HepG2 (cell line): ENCODE data around the gene SCN9A. TPM values are rescaled to one million over a fixed set of nuclear protein-coding genes. Genes with fewer than 3 reads are reported as not detected.

Experiments
- GPN1 ChIP-seq: sonication (generic); formaldehyde crosslinking; IDR thresholded peaks from 2 replicates; pipeline ENCODE4 v1.5.1; 2020; ENCODE audit warnings: missing genetic modification reagents, borderline replicate concordance
- KDM5A ChIP-seq: fragments of 200-600 bp; sonication (generic); IDR thresholded peaks from 2 replicates; pipeline ENCODE4 v1.7.0; 2018; ENCODE audit warnings: antibody characterized with exemption, mild to moderate bottlenecking, low read length, borderline replicate concordance
- LCORL ChIP-seq, 2 experiments: fragments of 450-650 bp in 1 of 2; sonication (generic) in 1 of 2; formaldehyde crosslinking in 1 of 2; IDR thresholded peaks; 2 replicates each; pipeline versions ENCODE4 v1.5.0 to v1.6.1; 2017 to 2020; ENCODE audit warnings: antibody characterized with exemption in 1 of 2, missing genetic modification reagents in 1 of 2
- MLLT10 ChIP-seq: sonication (generic); formaldehyde crosslinking; IDR thresholded peaks from 2 replicates; pipeline ENCODE4 v1.4.0; 2020; ENCODE audit warnings: missing genetic modification reagents
- MTA3 ChIP-seq: sonication (generic); formaldehyde crosslinking; IDR thresholded peaks from 2 replicates; pipeline ENCODE4 v1.4.0; 2020; ENCODE audit warnings: missing genetic modification reagents
- MTF1 ChIP-seq: sonication (generic); formaldehyde crosslinking; IDR thresholded peaks from 2 replicates; pipeline ENCODE4 v1.5.0; 2020; ENCODE audit warnings: missing genetic modification reagents
- MTF2 ChIP-seq: sonication (generic); formaldehyde crosslinking; IDR thresholded peaks from 2 replicates; pipeline ENCODE4 v1.5.0; 2020; ENCODE audit warnings: missing genetic modification reagents, borderline replicate concordance
- MXI1 ChIP-seq: IDR thresholded peaks from 3 replicates; pipeline ENCODE4 v1.6.1; 2012; ENCODE audit warnings: low read depth, low read length, inconsistent platforms, borderline replicate concordance
- NCOA2 ChIP-seq: sonication (generic); formaldehyde crosslinking; IDR thresholded peaks from 2 replicates; pipeline ENCODE4 v1.8.0; 2022; ENCODE audit warnings: inconsistent platforms
- NCOA5 ChIP-seq: sonication (generic); formaldehyde crosslinking; IDR thresholded peaks from 2 replicates; pipeline ENCODE4 v1.4.0; 2020; ENCODE audit warnings: missing genetic modification reagents
- NFYC ChIP-seq: IDR thresholded peaks from 2 replicates; pipeline ENCODE4 v1.6.1; 2016; ENCODE audit warnings: missing genetic modification reagents, missing compliant biosample characterization
- NR2C2 ChIP-seq: sonication (generic); formaldehyde crosslinking; IDR thresholded peaks from 2 replicates; pipeline ENCODE4 v1.4.0; 2020; ENCODE audit warnings: missing genetic modification reagents, mild to moderate bottlenecking, moderate library complexity, borderline replicate concordance
- NR2F2 ChIP-seq: IDR thresholded peaks from 2 replicates; pipeline ENCODE4 v1.6.1; 2012; ENCODE audit warnings: low read depth, inconsistent platforms, borderline replicate concordance
- NR2F6 ChIP-seq, 2 experiments: IDR thresholded peaks; 2 replicates each; pipeline ENCODE4 v1.6.1; 2016; ENCODE audit warnings: antibody characterized with exemption in 1 of 2, mild to moderate bottlenecking in 1 of 2
- POLR2AphosphoS2 ChIP-seq: IDR thresholded peaks from 2 replicates; pipeline ENCODE4 v1.6.1; 2011; ENCODE audit warnings: low read depth, low read length, improper control_type of control experiment
- SOX13 ChIP-seq, 3 experiments: fragments of 450-650 bp in 1 of 3; sonication (generic) in 1 of 3; formaldehyde crosslinking in 1 of 3; IDR thresholded peaks in 2 of 3; conservative IDR thresholded peaks in 1 of 3; 2 replicates each; pipeline versions ENCODE4 v1.5.0 to v1.6.1; 2016 to 2020; ENCODE audit warnings: antibody characterized with exemption in 1 of 3, mild to moderate bottlenecking in 1 of 3, missing compliant biosample characterization in 1 of 3, missing genetic modification reagents in 1 of 3, moderate library complexity in 1 of 3
- SUZ12 ChIP-seq: fragments of 150-350 bp; IDR thresholded peaks from 2 replicates; pipeline ENCODE4 v1.6.1; 2014; ENCODE audit warnings: low read depth, low read length
- TBX3 ChIP-seq: fragments of 450-650 bp; IDR thresholded peaks from 2 replicates; pipeline ENCODE4 v1.6.1; 2017; ENCODE audit warnings: antibody characterized with exemption, mild to moderate bottlenecking, inconsistent platforms, borderline replicate concordance
- U2AF2 ChIP-seq: fragments of 200-400 bp; formaldehyde crosslinking; IDR thresholded peaks from 2 replicates; pipeline ENCODE4 v1.6.1; 2017; ENCODE audit warnings: low read depth, mild to moderate bottlenecking, low read length
- YY1 ChIP-seq: IDR thresholded peaks from 2 replicates; pipeline ENCODE4 v1.6.1; 2011; ENCODE audit warnings: low read length, low read depth, moderate library complexity, mild to moderate bottlenecking; ENCODE audit not compliant: insufficient read depth, insufficient replicate concordance
- ZNF138 ChIP-seq: sonication (generic); formaldehyde crosslinking; IDR thresholded peaks from 2 replicates; pipeline ENCODE4 v1.5.0; 2020; ENCODE audit warnings: mild to moderate bottlenecking, low read depth, missing genetic modification reagents
- ZNF317 ChIP-seq: sonication (generic); formaldehyde crosslinking; IDR thresholded peaks from 2 replicates; pipeline ENCODE4 v1.5.0; 2020; ENCODE audit warnings: mild to moderate bottlenecking, missing genetic modification reagents
- ZNF552 ChIP-seq: sonication (generic); formaldehyde crosslinking; IDR thresholded peaks from 2 replicates; pipeline ENCODE4 v1.9.0; 2022; ENCODE audit warnings: missing genetic modification reagents, mild to moderate bottlenecking, borderline replicate concordance
- ZNF775 ChIP-seq: sonication (generic); formaldehyde crosslinking; IDR thresholded peaks from 2 replicates; pipeline ENCODE4 v1.4.0; 2020; ENCODE audit warnings: missing genetic modification reagents, mild to moderate bottlenecking, moderate library complexity, borderline replicate concordance
- ZNF777 ChIP-seq: sonication (generic); formaldehyde crosslinking; IDR thresholded peaks from 2 replicates; pipeline ENCODE4 v1.4.0; 2020; ENCODE audit warnings: missing genetic modification reagents
- ZNF790 ChIP-seq: sonication (generic); formaldehyde crosslinking; IDR thresholded peaks from 2 replicates; pipeline ENCODE4 v1.8.0; 2022; ENCODE audit warnings: missing genetic modification reagents, mild to moderate bottlenecking, borderline replicate concordance
- polyA plus RNA-seq, 8 experiments: library from polyadenylated mRNA; depleted of rRNA in 3 of 8; stranded (reverse) in 7 of 8; unstranded in 1 of 8; fragments of >200 nt; fragmentation: Illumina TruSeq in 4 of 8; extraction: Trizol in 4 of 8; gene quantifications; 2 replicates each; pipeline versions ENCODE4 v1.2.1 to v1.2.3, GENCODE V29; 2011 to 2016; ENCODE audit warnings: low read depth in 4 of 8, missing spikeins in 1 of 8, mixed read lengths in 1 of 8; ENCODE audit not compliant: insufficient read depth in 1 of 8
- total RNA-seq, 5 experiments: library from RNA; depleted of rRNA; stranded (reverse); fragments of >200 nt; fragmentation: Illumina TruSeq; extraction: Trizol; gene quantifications; 2 replicates each; pipeline ENCODE4 v1.2.3, GENCODE V29; 2016; ENCODE audit warnings: low read depth in 1 of 5
- TF ChIP-seq, protein P1 (sequence below): sonication (generic); formaldehyde crosslinking; IDR thresholded peaks from 2 replicates; pipeline ENCODE4 v1.4.0; 2020; ENCODE audit warnings: mild to moderate bottlenecking, missing genetic modification reagents
- TF ChIP-seq, protein P2 (sequence below): sonication (generic); formaldehyde crosslinking; IDR thresholded peaks from 2 replicates; pipeline ENCODE4 v1.5.0; 2020; ENCODE audit warnings: mild to moderate bottlenecking, missing genetic modification reagents

SCN9A gene
- total and polyA plus RNA-seq, 2 of the 13 experiments (the other 11 are each of a cell fraction or from before 2014, with no cell fraction given): 15.3 to 24.3 TPM

DNA sequence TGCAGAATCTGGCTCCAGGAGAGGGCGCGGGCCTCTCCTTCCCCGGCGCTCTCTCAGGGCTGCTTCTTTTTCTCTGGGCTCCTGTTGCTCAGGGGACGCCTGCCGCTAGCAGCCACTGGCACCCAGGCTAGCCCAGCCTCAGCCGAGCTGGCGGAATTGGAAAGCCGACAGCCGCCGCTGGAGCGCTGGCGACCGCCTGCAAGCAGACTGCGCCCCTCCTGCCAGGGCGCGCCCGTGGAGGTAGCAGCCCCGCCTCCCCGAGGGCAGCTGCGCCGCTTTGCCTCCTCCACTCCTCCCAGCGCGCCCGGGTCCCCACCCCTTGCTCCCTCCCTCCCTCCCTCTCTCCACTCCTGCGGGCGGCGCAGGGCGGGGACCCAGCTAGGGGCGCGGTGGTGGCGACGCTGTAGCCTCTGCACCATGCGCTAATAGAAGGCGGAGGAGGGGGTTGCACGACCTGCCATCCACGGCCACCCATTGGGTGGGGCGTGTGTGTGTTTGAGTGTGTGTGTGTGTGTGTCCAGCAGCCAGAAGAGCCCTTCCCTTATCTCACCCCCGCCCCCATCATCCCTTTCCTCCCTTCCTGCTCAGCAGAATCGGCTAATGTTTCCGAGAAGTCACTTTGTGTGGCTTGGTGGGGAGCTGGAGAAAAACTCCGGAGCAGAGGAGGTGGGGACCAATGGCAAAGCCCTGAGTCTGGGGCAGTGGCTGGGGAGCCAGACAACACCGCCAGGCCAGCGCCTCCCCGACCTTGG is at the start of gene SCN9A (continued):
- peak; percentile 28 for TF ChIP-seq YY1
- no peak for TF ChIP-seq TBX3
- TF ChIP-seq U2AF2: no peak
- TF ChIP-seq NCOA5 (CRISPR knock-in tag): no peak
- peak; percentile 48 for TF ChIP-seq KDM5A
- no peak for TF ChIP-seq LCORL (IDR thresholded peaks at IDR 0.05)
- peak; percentile 93 for TF ChIP-seq LCORL (CRISPR knock-in tag; IDR thresholded peaks at IDR 0.05)
- TF ChIP-seq, protein P1, sequence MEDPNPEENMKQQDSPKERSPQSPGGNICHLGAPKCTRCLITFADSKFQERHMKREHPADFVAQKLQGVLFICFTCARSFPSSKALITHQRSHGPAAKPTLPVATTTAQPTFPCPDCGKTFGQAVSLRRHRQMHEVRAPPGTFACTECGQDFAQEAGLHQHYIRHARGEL (CRISPR knock-in tag): no peak
- TF ChIP-seq NFYC: peak; percentile 59
- no peak for TF ChIP-seq MTA3
- no peak; the same call in 1 of the 2 replicates for TF ChIP-seq GPN1
- TF ChIP-seq ZNF138: no peak
- no peak for TF ChIP-seq ZNF552 (CRISPR knock-in tag)
- TF ChIP-seq NR2F6 (IDR thresholded peaks at IDR 0.05): no peak
- 0 out of 2 replicates have a peak, but pooled peaks have one; percentile 25 for TF ChIP-seq NR2F6 (CRISPR knock-in tag; IDR thresholded peaks at IDR 0.05)
- TF ChIP-seq MXI1: peak; percentile 54; the same call in 2 of the 3 replicates
- TF ChIP-seq ZNF777 (CRISPR knock-in tag): peak; percentile 41; the same call in 1 of the 2 replicates
- no peak; the same call in 1 of the 2 replicates for TF ChIP-seq NCOA2 (CRISPR knock-in tag)
- TF ChIP-seq MLLT10: no peak
- TF ChIP-seq NR2C2 (CRISPR knock-in tag): no peak; the same call in 1 of the 2 replicates
- no peak; the same call in 1 of the 2 replicates for TF ChIP-seq NR2F2
- TF ChIP-seq POLR2AphosphoS2: no peak
- peak; percentile 84; the same call in 1 of the 2 replicates for TF ChIP-seq ZNF775
- no peak for TF ChIP-seq SUZ12
- TF ChIP-seq, protein P2, sequence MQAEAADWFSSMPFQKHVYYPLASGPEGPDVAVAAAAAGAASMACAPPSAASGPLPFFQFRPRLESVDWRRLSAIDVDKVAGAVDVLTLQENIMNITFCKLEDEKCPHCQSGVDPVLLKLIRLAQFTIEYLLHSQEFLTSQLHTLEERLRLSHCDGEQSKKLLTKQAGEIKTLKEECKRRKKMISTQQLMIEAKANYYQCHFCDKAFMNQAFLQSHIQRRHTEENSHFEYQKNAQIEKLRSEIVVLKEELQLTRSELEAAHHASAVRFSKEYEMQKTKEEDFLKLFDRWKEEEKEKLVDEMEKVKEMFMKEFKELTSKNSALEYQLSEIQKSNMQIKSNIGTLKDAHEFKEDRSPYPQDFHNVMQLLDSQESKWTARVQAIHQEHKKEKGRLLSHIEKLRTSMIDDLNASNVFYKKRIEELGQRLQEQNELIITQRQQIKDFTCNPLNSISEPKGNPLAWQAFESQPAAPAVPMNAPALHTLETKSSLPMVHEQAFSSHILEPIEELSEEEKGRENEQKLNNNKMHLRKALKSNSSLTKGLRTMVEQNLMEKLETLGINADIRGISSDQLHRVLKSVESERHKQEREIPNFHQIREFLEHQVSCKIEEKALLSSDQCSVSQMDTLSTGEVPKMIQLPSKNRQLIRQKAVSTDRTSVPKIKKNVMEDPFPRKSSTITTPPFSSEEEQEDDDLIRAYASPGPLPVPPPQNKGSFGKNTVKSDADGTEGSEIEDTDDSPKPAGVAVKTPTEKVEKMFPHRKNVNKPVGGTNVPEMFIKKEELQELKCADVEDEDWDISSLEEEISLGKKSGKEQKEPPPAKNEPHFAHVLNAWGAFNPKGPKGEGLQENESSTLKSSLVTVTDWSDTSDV (CRISPR knock-in tag): no peak; the same call in 1 of the 2 replicates
- no peak; the same call in 1 of the 2 replicates for TF ChIP-seq MTF1 (CRISPR knock-in tag)
- TF ChIP-seq ZNF317 (CRISPR knock-in tag): no peak; the same call in 1 of the 2 replicates
- 0 out of 2 replicates have a peak, but pooled peaks have one; percentile 39 for TF ChIP-seq SOX13 (IDR thresholded peaks at IDR 0.05)
- peak in 1 of 2 experiments; percentile 68; a peak in 2 of 4 replicates for TF ChIP-seq SOX13 (CRISPR knock-in tag; conservative IDR thresholded peaks at IDR 0.05 in 1 of 2, IDR thresholded peaks at IDR 0.05 in 1 of 2)
- TF ChIP-seq ZNF790: peak; percentile 73; the same call in 1 of the 2 replicates
- no peak for TF ChIP-seq MTF2
